ENCODE measurements around the gene MEOX1. TPM values are rescaled to one million over a fixed set of nuclear protein-coding genes. Genes with fewer than 3 reads are reported as not detected.

Gene MEOX1
- total RNA-seq, 2 experiments from 2014 or later, result 0.41 to 0.50 TPM

DNA sequence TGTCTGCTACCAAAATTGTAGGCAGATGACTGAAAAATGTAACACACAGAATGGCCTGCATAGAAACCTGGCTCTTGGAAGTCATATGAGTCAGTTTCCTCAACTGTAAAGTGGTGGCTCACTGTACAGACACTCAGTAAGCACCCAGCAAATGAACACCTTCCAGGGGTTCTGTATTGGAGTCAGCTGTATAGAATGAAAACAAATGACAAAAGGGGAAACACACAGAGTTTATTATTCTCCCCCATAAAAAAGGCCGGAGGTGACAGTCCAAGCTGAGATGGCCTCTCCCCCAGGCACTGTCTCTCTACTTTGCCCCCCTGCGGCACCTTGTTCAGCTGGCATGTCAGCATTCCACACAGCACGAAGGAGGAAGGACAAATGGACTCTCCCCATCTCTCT is 6.2 kb upstream of the MEOX1 start:
- Mint-ChIP-seq H3K4me3 (no peak overlapping the region), H3K4me1 (ENCODE audit: low read depth) (no peaks in the 10 kb centered on the region), H3K27ac (no peak overlapping the region), H3K27me3 (no peaks in the 10 kb centered on the region), H3K9me3 (no peaks in the 10 kb centered on the region), H3K36me3 (ENCODE audit: low read depth) (no peaks in the 10 kb centered on the region)
- TF ChIP-seq, protein P1, sequence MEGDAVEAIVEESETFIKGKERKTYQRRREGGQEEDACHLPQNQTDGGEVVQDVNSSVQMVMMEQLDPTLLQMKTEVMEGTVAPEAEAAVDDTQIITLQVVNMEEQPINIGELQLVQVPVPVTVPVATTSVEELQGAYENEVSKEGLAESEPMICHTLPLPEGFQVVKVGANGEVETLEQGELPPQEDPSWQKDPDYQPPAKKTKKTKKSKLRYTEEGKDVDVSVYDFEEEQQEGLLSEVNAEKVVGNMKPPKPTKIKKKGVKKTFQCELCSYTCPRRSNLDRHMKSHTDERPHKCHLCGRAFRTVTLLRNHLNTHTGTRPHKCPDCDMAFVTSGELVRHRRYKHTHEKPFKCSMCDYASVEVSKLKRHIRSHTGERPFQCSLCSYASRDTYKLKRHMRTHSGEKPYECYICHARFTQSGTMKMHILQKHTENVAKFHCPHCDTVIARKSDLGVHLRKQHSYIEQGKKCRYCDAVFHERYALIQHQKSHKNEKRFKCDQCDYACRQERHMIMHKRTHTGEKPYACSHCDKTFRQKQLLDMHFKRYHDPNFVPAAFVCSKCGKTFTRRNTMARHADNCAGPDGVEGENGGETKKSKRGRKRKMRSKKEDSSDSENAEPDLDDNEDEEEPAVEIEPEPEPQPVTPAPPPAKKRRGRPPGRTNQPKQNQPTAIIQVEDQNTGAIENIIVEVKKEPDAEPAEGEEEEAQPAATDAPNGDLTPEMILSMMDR (IDR thresholded peaks at IDR 0.05), result no peak
- no peak for ATAC-seq (ENCODE audit: poor library complexity)
- Histone ChIP-seq H3K4me3 (ENCODE audit: low read length) (no peak overlapping the region), H3K27ac (ENCODE audit: low read depth in 1 of 2, low read length in 2 of 2) (no peak overlapping the region), H3K4me1 (ENCODE audit: insufficient read depth, low read length) (peaks cover 16% of the 10 kb centered on the region), H3K27me3 (ENCODE audit: control insufficient read depth in 1 of 2, insufficient read depth in 2 of 2, low read length in 2 of 2) (no peaks in the 10 kb centered on the region), H3K36me3 (ENCODE audit: insufficient read depth, low read length) (no peaks in the 10 kb centered on the region), H3K9me3 (ENCODE audit: control insufficient read depth in 1 of 2, insufficient read depth in 1 of 2, low read length in 2 of 2) (no peaks in the 10 kb centered on the region)
- intact Hi-C loops (cut with DNase I, micrococcal nuclease), result no loop called here
- no peak for DNase-seq
- CTCF ChIA-PET, result no interaction called here
- POLR2A ChIA-PET, result interaction anchor here (0.7 kb wide), 1 partner anchor 300 kb away, joined by 3 read pairs; no protein-coding TSS in a partner anchor

DNA sequence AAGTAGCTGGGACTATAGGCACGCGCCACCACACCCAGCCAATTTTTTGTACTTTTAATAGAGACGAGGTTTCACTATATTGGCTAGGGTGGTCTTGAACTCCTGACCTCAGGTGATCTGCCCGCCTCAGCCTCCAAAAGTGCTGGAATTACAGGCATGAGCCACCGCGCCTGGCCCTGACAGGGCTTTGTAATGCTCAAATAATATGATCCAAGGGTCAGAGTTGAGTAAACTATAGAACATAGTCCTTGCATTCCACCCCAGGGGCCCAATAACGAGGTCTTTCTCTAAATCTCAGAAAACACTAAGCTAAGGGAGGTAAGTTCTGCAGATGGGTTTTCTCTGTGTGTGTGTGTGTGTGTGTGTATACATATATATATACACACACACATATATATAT is 5.8 kb upstream of the MEOX1 start:
- CTCF ChIA-PET, result no interaction called here

DNA sequence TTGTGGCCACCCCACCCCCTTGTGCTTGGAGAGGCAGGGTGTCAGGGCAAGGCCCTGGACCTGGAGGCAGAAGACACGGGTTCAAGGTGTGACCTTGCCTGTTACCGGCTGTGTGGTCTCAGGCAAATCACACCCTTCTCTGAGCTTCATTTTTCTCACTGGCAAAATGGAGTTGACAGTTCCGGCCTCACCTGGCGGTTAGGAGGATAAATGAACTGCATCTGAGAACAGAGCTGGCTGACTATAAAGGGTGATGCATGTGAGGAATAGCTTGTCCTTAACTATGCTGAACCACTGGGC is 4.2 kb upstream of the MEOX1 start:
- H3K27me3 ChIP-seq (ENCODE audit: control insufficient read depth in 1 of 2, insufficient read depth in 2 of 2, low read length in 2 of 2), result no peaks in the 10 kb centered on the region
- no peak overlapping the region for H3K27ac ChIP-seq (ENCODE audit: low read depth in 1 of 2, low read length in 2 of 2)
- no peaks in the 10 kb centered on the region for H3K36me3 ChIP-seq (ENCODE audit: insufficient read depth, low read length)
- no peak overlapping the region for H3K4me3 ChIP-seq (ENCODE audit: low read length)
- Mint-ChIP-seq H3K4me3 (no peak overlapping the region), H3K9me3 (no peaks in the 10 kb centered on the region), H3K27me3 (no peaks in the 10 kb centered on the region), H3K36me3 (ENCODE audit: low read depth) (no peaks in the 10 kb centered on the region), H3K4me1 (ENCODE audit: low read depth) (peaks cover 17% of the 10 kb centered on the region), H3K27ac (no peak overlapping the region)
- peaks cover 36% of the 10 kb centered on the region for H3K4me1 ChIP-seq (ENCODE audit: insufficient read depth, low read length)
- TF ChIP-seq, protein P1 (IDR thresholded peaks at IDR 0.05), result no peak
- CTCF ChIA-PET, result no interaction called here
- POLR2A ChIA-PET, result no interaction called here
- ATAC-seq (ENCODE audit: poor library complexity), result no peak
- DNase-seq, result no peak
- H3K9me3 ChIP-seq (ENCODE audit: control insufficient read depth in 1 of 2, insufficient read depth in 1 of 2, low read length in 2 of 2), result no peaks in the 10 kb centered on the region
- intact Hi-C loops (cut with DNase I, micrococcal nuclease), result no loop called here

More for the DNA sequence above, 5.8 kb upstream of the MEOX1 start:
- Histone ChIP-seq H3K4me1 (ENCODE audit: insufficient read depth, low read length) (peaks cover 20% of the 10 kb centered on the region), H3K4me3 (ENCODE audit: low read length) (no peak overlapping the region), H3K27ac (ENCODE audit: low read depth in 1 of 2, low read length in 2 of 2) (no peak overlapping the region), H3K27me3 (ENCODE audit: control insufficient read depth in 1 of 2, insufficient read depth in 2 of 2, low read length in 2 of 2) (no peaks in the 10 kb centered on the region), H3K36me3 (ENCODE audit: insufficient read depth, low read length) (no peaks in the 10 kb centered on the region), H3K9me3 (ENCODE audit: control insufficient read depth in 1 of 2, insufficient read depth in 1 of 2, low read length in 2 of 2) (no peaks in the 10 kb centered on the region)
- peaks cover 2% of the 10 kb centered on the region for H3K4me1 Mint-ChIP-seq (ENCODE audit: low read depth)
- H3K9me3 Mint-ChIP-seq, result no peaks in the 10 kb centered on the region
- POLR2A ChIA-PET, result interaction anchor here (0.7 kb wide), 1 partner anchor 300 kb away, joined by 3 read pairs; no protein-coding TSS in a partner anchor
- H3K4me3 Mint-ChIP-seq, result no peak overlapping the region
- ATAC-seq (ENCODE audit: poor library complexity), result no peak
- intact Hi-C loops (cut with DNase I, micrococcal nuclease), result no loop called here
- H3K36me3 Mint-ChIP-seq (ENCODE audit: low read depth), result no peaks in the 10 kb centered on the region
- no peaks in the 10 kb centered on the region for H3K27me3 Mint-ChIP-seq
- TF ChIP-seq, protein P1 (IDR thresholded peaks at IDR 0.05), result no peak
- DNase-seq, result no peak
- no peak overlapping the region for H3K27ac Mint-ChIP-seq
